Loucy (cell line): ENCODE data around the gene KLF6.

Experiments used
- H2AFZ ChIP-seq: fragments of 200-600 bp; sonication (generic); 2 replicates; pipeline ENCODE4 v1.6.0; 2016; ENCODE audit warnings: antibody characterized with exemption, mild to moderate bottlenecking, low read length, moderate library complexity
- H3F3A ChIP-seq: fragments of 200-600 bp; 2 replicates; pipeline ENCODE4 v1.6.0; 2016; ENCODE audit warnings: antibody characterized with exemption, low read depth, mild to moderate bottlenecking
- H3K27me3 ChIP-seq: fragments of 200-600 bp; sonication (generic); 2 replicates; pipeline ENCODE4 v1.6.1; 2014; ENCODE audit warnings: low read length, mild to moderate bottlenecking; ENCODE audit not compliant: insufficient read depth, poor library complexity, severe bottlenecking
- H3K36me3 ChIP-seq: fragments of 200-600 bp; sonication (generic); 2 replicates; pipeline ENCODE4 v1.6.1; 2016; ENCODE audit warnings: low read length; ENCODE audit not compliant: insufficient read depth
- H3K4me1 ChIP-seq: fragments of 200-600 bp; sonication (generic); 2 replicates; pipeline ENCODE4 v1.5.1; 2014; ENCODE audit warnings: low read length, mild to moderate bottlenecking; ENCODE audit not compliant: insufficient read depth, poor library complexity, severe bottlenecking
- H3K4me2 ChIP-seq: fragments of 200-600 bp; sonication (generic); 2 replicates; pipeline ENCODE4 v1.6.0; 2014; ENCODE audit warnings: antibody characterized with exemption, low read length, low read depth, mild to moderate bottlenecking; ENCODE audit not compliant: poor library complexity, severe bottlenecking
- H3K4me3 ChIP-seq: fragments of 200-600 bp; sonication (generic); 2 replicates; pipeline ENCODE4 v1.5.1; 2014; ENCODE audit warnings: low read length, mild to moderate bottlenecking, mixed read lengths; ENCODE audit not compliant: poor library complexity, severe bottlenecking
- H3K79me2 ChIP-seq: fragments of 200-600 bp; sonication (generic); 2 replicates; pipeline ENCODE4 v1.6.1; 2014; ENCODE audit warnings: low read length; ENCODE audit not compliant: insufficient read depth
- H3K9ac ChIP-seq: fragments of 200-600 bp; sonication (generic); 2 replicates; pipeline ENCODE4 v1.6.0; 2014; ENCODE audit warnings: mild to moderate bottlenecking, low read depth, low read length, moderate library complexity; ENCODE audit not compliant: poor library complexity, severe bottlenecking
- H3K9me2 ChIP-seq: fragments of 200-600 bp; sonication (generic); replicated peaks from 2 replicates; pipeline ENCODE4 v1.6.1; 2016; ENCODE audit warnings: low read depth, low read length, mixed read lengths
- H3K9me3 ChIP-seq: fragments of 200-600 bp; sonication (generic); 2 replicates; pipeline ENCODE4 v1.6.1; 2014; ENCODE audit warnings: mild to moderate bottlenecking, antibody characterized with exemption, low read length, low read depth; ENCODE audit not compliant: insufficient read depth
- H4K20me1 ChIP-seq: fragments of 200-600 bp; sonication (generic); 2 replicates; pipeline ENCODE4 v1.6.0; 2014; ENCODE audit warnings: antibody characterized with exemption, low read length, mild to moderate bottlenecking; ENCODE audit not compliant: insufficient read depth, poor library complexity, severe bottlenecking
- EZH2phosphoT487 ChIP-seq: fragments of 200-600 bp; IDR thresholded peaks from 2 replicates; pipeline ENCODE4 v1.6.1; 2018; ENCODE audit warnings: antibody characterized with exemption, mild to moderate bottlenecking, moderate library complexity, borderline replicate concordance
- TF ChIP-seq, protein P1 (sequence below): fragments of 200-600 bp; sonication (generic); conservative IDR thresholded peaks from 2 replicates; pipeline ENCODE4 v1.5.1; 2014; ENCODE audit warnings: mild to moderate bottlenecking, antibody characterized with exemption, low read length

The KLF6 gene

DNA sequence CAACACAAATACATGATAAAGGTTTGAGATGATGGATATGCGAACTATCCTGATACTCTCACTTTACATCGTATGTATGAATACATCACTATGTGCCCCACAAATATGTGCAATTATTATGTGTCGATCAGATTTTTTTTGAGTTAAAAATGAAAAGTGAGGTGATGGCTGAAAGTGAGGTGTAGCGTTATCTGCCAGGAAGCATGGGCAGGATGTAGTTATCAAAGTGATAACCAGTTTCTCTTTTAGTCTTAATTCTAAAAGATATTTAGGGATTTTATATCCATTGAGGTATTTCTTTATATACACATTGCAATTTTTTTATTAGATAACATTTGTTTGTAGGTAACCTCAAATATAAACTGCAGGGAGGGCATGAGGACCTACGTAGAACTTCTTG, 15.6 kb upstream of the KLF6 start:
- Histone ChIP-seq H3K27me3 (peaks cover 6% of the 10 kb centered on the region), H3K4me1 (peaks cover 11% of the 10 kb centered on the region), H4K20me1 (no peaks in the 10 kb centered on the region), H3K9me3 (no peaks in the 10 kb centered on the region), H3K79me2 (no peaks in the 10 kb centered on the region), H3K4me2 (no peak overlapping the region), H3K9ac (no peak overlapping the region), H3K36me3 (no peaks in the 10 kb centered on the region), H3K9me2 (no peaks in the 10 kb centered on the region), H2AFZ (no peak overlapping the region), H3K4me3 (no peak overlapping the region), H3F3A (no peaks in the 10 kb centered on the region)
- TF ChIP-seq, protein P1, sequence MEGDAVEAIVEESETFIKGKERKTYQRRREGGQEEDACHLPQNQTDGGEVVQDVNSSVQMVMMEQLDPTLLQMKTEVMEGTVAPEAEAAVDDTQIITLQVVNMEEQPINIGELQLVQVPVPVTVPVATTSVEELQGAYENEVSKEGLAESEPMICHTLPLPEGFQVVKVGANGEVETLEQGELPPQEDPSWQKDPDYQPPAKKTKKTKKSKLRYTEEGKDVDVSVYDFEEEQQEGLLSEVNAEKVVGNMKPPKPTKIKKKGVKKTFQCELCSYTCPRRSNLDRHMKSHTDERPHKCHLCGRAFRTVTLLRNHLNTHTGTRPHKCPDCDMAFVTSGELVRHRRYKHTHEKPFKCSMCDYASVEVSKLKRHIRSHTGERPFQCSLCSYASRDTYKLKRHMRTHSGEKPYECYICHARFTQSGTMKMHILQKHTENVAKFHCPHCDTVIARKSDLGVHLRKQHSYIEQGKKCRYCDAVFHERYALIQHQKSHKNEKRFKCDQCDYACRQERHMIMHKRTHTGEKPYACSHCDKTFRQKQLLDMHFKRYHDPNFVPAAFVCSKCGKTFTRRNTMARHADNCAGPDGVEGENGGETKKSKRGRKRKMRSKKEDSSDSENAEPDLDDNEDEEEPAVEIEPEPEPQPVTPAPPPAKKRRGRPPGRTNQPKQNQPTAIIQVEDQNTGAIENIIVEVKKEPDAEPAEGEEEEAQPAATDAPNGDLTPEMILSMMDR, result no peak
- no peak for TF ChIP-seq EZH2phosphoT487

DNA sequence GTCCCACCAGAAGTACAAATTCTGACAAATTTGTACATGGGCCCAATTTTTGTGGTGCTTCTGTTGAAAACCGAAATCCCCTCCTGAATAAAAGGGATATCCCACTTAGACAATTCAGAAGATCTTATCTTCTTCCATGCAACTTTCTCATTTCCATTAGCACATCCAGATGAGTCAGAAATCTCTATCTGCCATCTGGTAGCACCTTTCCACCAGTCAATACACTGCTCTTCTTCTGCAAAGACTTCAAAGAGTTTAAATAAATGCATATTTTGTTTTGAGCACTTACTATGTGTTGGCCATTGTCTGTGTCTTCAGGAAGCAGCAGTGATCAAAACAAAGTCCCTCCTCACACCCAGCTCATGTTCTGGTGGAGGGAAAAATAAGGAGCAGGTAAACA, 12.7 kb upstream of the KLF6 start:
- Histone ChIP-seq H3K4me1 (no peaks in the 10 kb centered on the region), H3K36me3 (no peaks in the 10 kb centered on the region), H3K4me3 (no peak overlapping the region), H3K9me3 (no peaks in the 10 kb centered on the region), H2AFZ (no peak overlapping the region), H4K20me1 (no peaks in the 10 kb centered on the region), H3K27me3 (peaks cover 6% of the 10 kb centered on the region), H3K79me2 (no peaks in the 10 kb centered on the region), H3K9ac (no peak overlapping the region), H3K9me2 (no peaks in the 10 kb centered on the region), H3F3A (no peaks in the 10 kb centered on the region), H3K4me2 (no peak overlapping the region)
- TF ChIP-seq, protein P1, result no peak

DNA sequence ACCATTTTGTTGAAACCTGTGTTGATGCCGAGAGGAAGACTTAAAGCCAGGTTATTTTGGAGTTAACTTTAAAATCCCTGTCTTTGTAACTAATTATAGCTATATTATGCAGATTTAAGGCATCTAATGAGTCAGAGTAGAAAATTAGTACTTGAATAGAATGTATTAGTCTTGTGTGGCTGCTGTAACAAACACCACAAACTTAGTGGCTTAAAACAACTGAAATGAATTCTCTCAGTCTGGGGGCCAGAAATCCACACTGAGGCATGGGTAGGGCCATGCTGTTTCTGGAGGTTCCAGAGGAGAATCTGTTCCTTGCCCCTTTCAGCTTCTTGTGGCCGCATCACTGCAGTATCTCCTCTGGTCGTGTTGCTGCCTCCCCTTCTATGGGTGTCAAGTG, 8.5 kb upstream of the KLF6 start:
- Histone ChIP-seq H3K4me3 (no peak overlapping the region), H3K36me3 (no peaks in the 10 kb centered on the region), H3K4me1 (no peaks in the 10 kb centered on the region), H3K4me2 (no peak overlapping the region), H3K79me2 (no peaks in the 10 kb centered on the region), H2AFZ (no peak overlapping the region), H3F3A (no peaks in the 10 kb centered on the region), H4K20me1 (no peaks in the 10 kb centered on the region), H3K27me3 (peaks cover 6% of the 10 kb centered on the region), H3K9me3 (peaks cover 11% of the 10 kb centered on the region; the same call in 1 of the 2 replicates), H3K9ac (no peak overlapping the region), H3K9me2 (no peaks in the 10 kb centered on the region)
- TF ChIP-seq EZH2phosphoT487, result no peak
- TF ChIP-seq, protein P1, result no peak
